Renal cortical epithelial cell (primary cell): ENCODE measurements around the gene KCND2. TPM values are rescaled to one million over a fixed set of nuclear protein-coding genes. Genes with fewer than 3 reads are reported as not detected.

Experiments used
- DNase-seq: peaks from one replicate; pipeline ENCODE4 v3.0.0-alpha.2; 2011; ENCODE audit warnings: low read depth
- total RNA-seq: library from RNA; depleted of rRNA; stranded (reverse); fragments of >200 nt; gene quantifications from 2 replicates; pipeline ENCODE4 v1.2.3, GENCODE V29; 2014

The KCND2 gene
- total RNA-seq, 1 donor from 2014 or later = 0.05 TPM

- DNase-seq = no peak
These were observed 38.2 kb downstream of the KCND2 start for GRCh38 chr7:120311028-120311788.

- no peak for DNase-seq
These were observed 47.4 kb downstream of the KCND2 start for GRCh38 chr7:120320218-120320961.

- DNase-seq = no peak
These were observed 54.1 kb downstream of the KCND2 start for GRCh38 chr7:120327054-120327453.

- DNase-seq = no peak
These were observed 59.5 kb downstream of the KCND2 start for GRCh38 chr7:120332433-120332832.

- DNase-seq = no peak
These were observed 61.5 kb downstream of the KCND2 start for GRCh38 chr7:120334475-120334874.

- peak; percentile 19 for DNase-seq
These were observed 64.4 kb downstream of the KCND2 start for GRCh38 chr7:120337308-120337907.

GRCh38 chr7:120344276-120344675 is 71.3 kb downstream of the KCND2 start:
- DNase-seq = no peak

GRCh38 chr7:120353171-120353570 is 80.2 kb downstream of the KCND2 start:
- DNase-seq = no peak

GRCh38 chr7:120360918-120361317 is 87.9 kb downstream of the KCND2 start:
- no peak for DNase-seq

- no peak for DNase-seq
These were observed 90.4 kb downstream of the KCND2 start for GRCh38 chr7:120363414-120363813.

- no peak for DNase-seq
These were observed 98.0 kb downstream of the KCND2 start for GRCh38 chr7:120370954-120371353.

GRCh38 chr7:120373174-120373573 is 100.2 kb downstream of the KCND2 start:
- DNase-seq = no peak

GRCh38 chr7:120394595-120394994 is 121.6 kb downstream of the KCND2 start:
- DNase-seq = no peak

- peak; percentile 30 for DNase-seq
These were observed 122.6 kb downstream of the KCND2 start for GRCh38 chr7:120395526-120396019.

GRCh38 chr7:120398284-120399000 is 125.5 kb downstream of the KCND2 start:
- no peak for DNase-seq

GRCh38 chr7:120400806-120401455 is 128.0 kb downstream of the KCND2 start:
- DNase-seq = no peak

GRCh38 chr7:120402079-120402767 is 129.2 kb downstream of the KCND2 start:
- DNase-seq = peak; percentile 68

GRCh38 chr7:120402801-120403200 is 129.8 kb downstream of the KCND2 start:
- DNase-seq = peak; percentile 3

- peak; percentile 53 for DNase-seq
These were observed 131.1 kb downstream of the KCND2 start for GRCh38 chr7:120404042-120404441.

GRCh38 chr7:120405652-120406051 is 132.7 kb downstream of the KCND2 start:
- no peak for DNase-seq

- no peak for DNase-seq
These were observed 134.0 kb downstream of the KCND2 start for GRCh38 chr7:120407010-120407409.
